ENCODE results near the gene ITGA2. TPM values are rescaled to one million over a fixed set of nuclear protein-coding genes. Genes with fewer than 3 reads are reported as not detected.
A peak's percentile ranks its signal among the peaks of the same experiment; 100 is the strongest.

The ITGA2 gene
- total RNA-seq, 1 experiment from 2014 or later = 1.8 TPM

GRCh38 chr5:53008751-53009150, 19.6 kb downstream of the ITGA2 start:
- in situ Hi-C loops (cut with HindIII; ENCODE audit: low pct_unique_long_range_greater_than_20kb, low sequenced_read_pairs) = no loop called here
- DNase-seq (ENCODE audit: low read depth) = no peak

- in situ Hi-C loops (cut with HindIII; ENCODE audit: low pct_unique_long_range_greater_than_20kb, low sequenced_read_pairs) = no loop called here
- DNase-seq (ENCODE audit: low read depth) = no peak
These were observed 20.7 kb downstream of the ITGA2 start for GRCh38 chr5:53009816-53010215.

GRCh38 chr5:53010814-53011213, 21.7 kb downstream of the ITGA2 start:
- DNase-seq (ENCODE audit: low read depth) = no peak
- in situ Hi-C loops (cut with HindIII; ENCODE audit: low pct_unique_long_range_greater_than_20kb, low sequenced_read_pairs) = no loop called here

GRCh38 chr5:53011233-53011632, 22.1 kb downstream of the ITGA2 start:
- DNase-seq (ENCODE audit: low read depth) = no peak
- in situ Hi-C loops (cut with HindIII; ENCODE audit: low pct_unique_long_range_greater_than_20kb, low sequenced_read_pairs) = no loop called here

- in situ Hi-C loops (cut with HindIII; ENCODE audit: low pct_unique_long_range_greater_than_20kb, low sequenced_read_pairs) = no loop called here
- no peak for DNase-seq (ENCODE audit: low read depth)
These were observed 24.7 kb downstream of the ITGA2 start for GRCh38 chr5:53013857-53014256.

GRCh38 chr5:53017383-53017782, 28.2 kb downstream of the ITGA2 start:
- no peak for DNase-seq (ENCODE audit: low read depth)
- in situ Hi-C loops (cut with HindIII; ENCODE audit: low pct_unique_long_range_greater_than_20kb, low sequenced_read_pairs) = no loop called here

- in situ Hi-C loops (cut with HindIII; ENCODE audit: low pct_unique_long_range_greater_than_20kb, low sequenced_read_pairs) = no loop called here
- no peak for DNase-seq (ENCODE audit: low read depth)
These were observed 28.7 kb downstream of the ITGA2 start for GRCh38 chr5:53017794-53018391.

GRCh38 chr5:53019320-53019719, 30.2 kb downstream of the ITGA2 start:
- in situ Hi-C loops (cut with HindIII; ENCODE audit: low pct_unique_long_range_greater_than_20kb, low sequenced_read_pairs) = no loop called here
- DNase-seq (ENCODE audit: low read depth) = peak; percentile 39

- DNase-seq (ENCODE audit: low read depth) = no peak
- in situ Hi-C loops (cut with HindIII; ENCODE audit: low pct_unique_long_range_greater_than_20kb, low sequenced_read_pairs) = no loop called here
These were observed 33.9 kb downstream of the ITGA2 start for GRCh38 chr5:53022930-53023511.

- DNase-seq (ENCODE audit: low read depth) = no peak
- in situ Hi-C loops (cut with HindIII; ENCODE audit: low pct_unique_long_range_greater_than_20kb, low sequenced_read_pairs) = no loop called here
These were observed 34.8 kb downstream of the ITGA2 start for GRCh38 chr5:53023969-53024368.

GRCh38 chr5:53024535-53024934, 35.4 kb downstream of the ITGA2 start:
- in situ Hi-C loops (cut with HindIII; ENCODE audit: low pct_unique_long_range_greater_than_20kb, low sequenced_read_pairs) = no loop called here

GRCh38 chr5:53025487-53025886, 36.3 kb downstream of the ITGA2 start:
- DNase-seq (ENCODE audit: low read depth) = no peak
- in situ Hi-C loops (cut with HindIII; ENCODE audit: low pct_unique_long_range_greater_than_20kb, low sequenced_read_pairs) = no loop called here

More at GRCh38 chr5:53024535-53024934, 35.4 kb downstream of the ITGA2 start:
- no peak for DNase-seq (ENCODE audit: low read depth)

- in situ Hi-C loops (cut with HindIII; ENCODE audit: low pct_unique_long_range_greater_than_20kb, low sequenced_read_pairs) = no loop called here
- peak; percentile 41 for DNase-seq (ENCODE audit: low read depth)
These were observed 38.8 kb downstream of the ITGA2 start for GRCh38 chr5:53027913-53028312.

GRCh38 chr5:53029608-53030007, 40.5 kb downstream of the ITGA2 start:
- no peak for DNase-seq (ENCODE audit: low read depth)
- in situ Hi-C loops (cut with HindIII; ENCODE audit: low pct_unique_long_range_greater_than_20kb, low sequenced_read_pairs) = no loop called here

GRCh38 chr5:53030893-53031292, 41.7 kb downstream of the ITGA2 start:
- DNase-seq (ENCODE audit: low read depth) = peak; percentile 24
- in situ Hi-C loops (cut with HindIII; ENCODE audit: low pct_unique_long_range_greater_than_20kb, low sequenced_read_pairs) = no loop called here

GRCh38 chr5:53031695-53032096, 42.5 kb downstream of the ITGA2 start:
- peak; percentile 63 for DNase-seq (ENCODE audit: low read depth)
- in situ Hi-C loops (cut with HindIII; ENCODE audit: low pct_unique_long_range_greater_than_20kb, low sequenced_read_pairs) = no loop called here

- in situ Hi-C loops (cut with HindIII; ENCODE audit: low pct_unique_long_range_greater_than_20kb, low sequenced_read_pairs) = no loop called here
- no peak for DNase-seq (ENCODE audit: low read depth)
These were observed 43.0 kb downstream of the ITGA2 start for GRCh38 chr5:53032188-53032587.

- in situ Hi-C loops (cut with HindIII; ENCODE audit: low pct_unique_long_range_greater_than_20kb, low sequenced_read_pairs) = no loop called here
- DNase-seq (ENCODE audit: low read depth) = no peak
These were observed 45.7 kb downstream of the ITGA2 start for GRCh38 chr5:53034832-53035231.

GRCh38 chr5:53035868-53036381, 46.8 kb downstream of the ITGA2 start:
- in situ Hi-C loops (cut with HindIII; ENCODE audit: low pct_unique_long_range_greater_than_20kb, low sequenced_read_pairs) = no loop called here
- no peak for DNase-seq (ENCODE audit: low read depth)
